K562 (cell line): ENCODE data around the gene FJX1.

ENCODE experiments used
- BRD9 ChIP-seq: fragments of 450-650 bp; IDR thresholded peaks from 2 replicates; pipeline ENCODE4 v1.6.1; 2018; ENCODE audit warnings: low read depth; ENCODE audit not compliant: partially characterized antibody
- CHD1 ChIP-seq: fragments of 200-600 bp; sonication (generic); IDR thresholded peaks from one replicate; pipeline ENCODE4 v1.6.1; 2012; ENCODE audit warnings: mild to moderate bottlenecking, moderate library complexity, low read length, inconsistent platforms
- ETS2 ChIP-seq: IDR thresholded peaks from 2 replicates; pipeline ENCODE4 v1.6.1; 2016; ENCODE audit warnings: borderline replicate concordance, missing genetic modification characterization, mild to moderate bottlenecking, moderate library complexity, missing compliant biosample characterization; ENCODE audit not compliant: poor library complexity, severe bottlenecking
- NFXL1 ChIP-seq: fragments of 450-650 bp; formaldehyde crosslinking; IDR thresholded peaks from 2 replicates; pipeline ENCODE4 v1.4.0; 2021; ENCODE audit warnings: mild to moderate bottlenecking
- PHF8 ChIP-seq: fragments of 200-600 bp; sonication (generic); IDR thresholded peaks from 2 replicates; pipeline ENCODE4 v1.6.1; 2012; ENCODE audit warnings: mixed run types, mild to moderate bottlenecking, inconsistent platforms, low read length, moderate library complexity, borderline replicate concordance
- POLR2A ChIP-seq: fragments of 450-650 bp; conservative IDR thresholded peaks from 2 replicates; pipeline ENCODE4 v1.6.1; 2016
- RAD21 ChIP-seq, 2 experiments: fragments of 250-450 bp in 1 of 2; fragments of 450-650 bp in 1 of 2; sonication (Bioruptor Pico) in 1 of 2; formaldehyde crosslinking in 1 of 2; IDR thresholded peaks in 1 of 2; conservative IDR thresholded peaks in 1 of 2; 2 replicates each; pipeline versions ENCODE4 v1.4.0 to v1.8.0; 2020 to 2022; ENCODE audit warnings: mild to moderate bottlenecking in 2 of 2, moderate library complexity in 1 of 2
- TGIF2 ChIP-seq: sonication (generic); formaldehyde crosslinking; IDR thresholded peaks from 2 replicates; pipeline ENCODE4 v1.8.1; 2022; ENCODE audit warnings: mild to moderate bottlenecking, missing genetic modification reagents, moderate library complexity
- TF ChIP-seq, protein P1 (sequence below): sonication (generic); formaldehyde crosslinking; IDR thresholded peaks from 2 replicates; pipeline ENCODE4 v1.8.1; 2023; ENCODE audit warnings: mild to moderate bottlenecking, missing genetic modification reagents, moderate library complexity

DNA sequence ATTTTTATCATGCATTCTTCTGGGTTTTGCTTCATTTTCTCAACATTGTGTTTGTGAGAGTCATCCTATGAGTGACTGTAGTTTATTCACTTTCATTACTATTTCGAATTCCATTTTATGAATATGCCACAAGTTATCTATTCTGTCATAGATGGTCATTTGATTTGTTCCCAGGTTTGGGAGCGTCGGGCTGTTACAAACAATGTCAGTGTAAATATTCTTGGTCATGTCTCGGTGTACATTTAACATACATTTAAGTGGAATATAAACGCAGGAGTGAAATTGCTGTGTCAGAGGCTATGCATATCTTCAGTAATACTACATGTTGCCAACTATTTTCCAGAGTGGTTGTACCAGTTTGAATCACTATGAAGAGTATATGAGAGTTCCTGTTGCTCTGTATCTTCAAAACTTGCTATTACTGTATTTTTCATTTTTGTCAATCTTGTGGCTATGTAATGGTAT, 46.7 kb downstream of the FJX1 start:
- TF ChIP-seq ETS2 (no peak), PHF8 (no peak), RAD21 (CRISPR knock-in tag; conservative IDR thresholded peaks at IDR 0.05 in 1 of 2, IDR thresholded peaks at IDR 0.05 in 1 of 2) (no peak), TGIF2 (CRISPR knock-in tag) (no peak), NFXL1 (CRISPR knock-in tag) (no peak), CHD1 (no peak), BRD9 (no peak), POLR2A (no peak)
- TF ChIP-seq, protein P1, sequence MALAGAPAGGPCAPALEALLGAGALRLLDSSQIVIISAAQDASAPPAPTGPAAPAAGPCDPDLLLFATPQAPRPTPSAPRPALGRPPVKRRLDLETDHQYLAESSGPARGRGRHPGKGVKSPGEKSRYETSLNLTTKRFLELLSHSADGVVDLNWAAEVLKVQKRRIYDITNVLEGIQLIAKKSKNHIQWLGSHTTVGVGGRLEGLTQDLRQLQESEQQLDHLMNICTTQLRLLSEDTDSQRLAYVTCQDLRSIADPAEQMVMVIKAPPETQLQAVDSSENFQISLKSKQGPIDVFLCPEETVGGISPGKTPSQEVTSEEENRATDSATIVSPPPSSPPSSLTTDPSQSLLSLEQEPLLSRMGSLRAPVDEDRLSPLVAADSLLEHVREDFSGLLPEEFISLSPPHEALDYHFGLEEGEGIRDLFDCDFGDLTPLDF (CRISPR knock-in tag): no peak
